Uterus (tissue), 4 donors: Measurements from ENCODE around the gene MAGEB3. TPM values are rescaled to one million over a fixed set of nuclear protein-coding genes. Genes with fewer than 3 reads are reported as not detected.
"Not testable (repeated sequence)": the region's sequence is repeated elsewhere in the genome, so short reads cannot be mapped to it uniquely, and the experiment has no call there.

Source experiments
- DNase-seq, 2 donors: peaks; one replicate each; pipeline ENCODE4 v3.0.0-alpha.2; 2019 to 2020
- H3K27ac ChIP-seq, 2 donors: fragments of 200-600 bp; sonication (generic); 1 replicate in 1 of 2; 2 replicates in 1 of 2; pipeline ENCODE4 v1.5.1; 2016 to 2018
- H3K27me3 ChIP-seq, 2 donors: fragments of 200-600 bp; sonication (generic); one replicate each; pipeline ENCODE4 v1.5.1; 2018 to 2019; ENCODE audit warnings: control low read depth in 1 of 2
- H3K36me3 ChIP-seq, 2 donors: fragments of 200-600 bp; sonication (generic); one replicate each; pipeline ENCODE4 v1.5.1; 2019; ENCODE audit warnings: control low read depth in 1 of 2
- H3K4me1 ChIP-seq, 2 donors: fragments of 200-600 bp; sonication (generic); one replicate each; pipeline ENCODE4 v1.5.1; 2018 to 2019; ENCODE audit warnings: control low read depth in 1 of 2
- H3K4me3 ChIP-seq, 2 donors: fragments of 200-600 bp; sonication (generic); 1 replicate in 1 of 2; 2 replicates in 1 of 2; pipeline ENCODE4 v1.5.1; 2018 to 2019; ENCODE audit warnings: mild to moderate bottlenecking in 1 of 2
- H3K9me3 ChIP-seq, 2 donors: fragments of 200-600 bp; sonication (generic); one replicate each; pipeline ENCODE4 v1.5.1; 2019; ENCODE audit warnings: control low read depth in 1 of 2
- POLR2A ChIP-seq, 2 donors: fragments of 450-650 bp; IDR thresholded peaks; one replicate each; pipeline ENCODE4 v1.6.1; 2016; ENCODE audit warnings: antibody characterized with exemption in 2 of 2, mild to moderate bottlenecking in 1 of 2, moderate library complexity in 1 of 2
- intact Hi-C: fragments of 100-400 bp; cut with DNase I; formaldehyde crosslinking; loops from one replicate; pipeline ENCODE4 v1.15.1; 2023; ENCODE audit warnings: low total_unique reads
- total RNA-seq, 4 donors: library from RNA; depleted of rRNA in 3 of 4; stranded (reverse); fragments of >200 nt in 3 of 4; gene quantifications; one replicate each; pipeline versions ENCODE4 v1.1.0 to v1.2.4, GENCODE V29; 2014 to 2023
- TF ChIP-seq, protein P1 (sequence below), 4 experiments: fragments of 200-600 bp in 2 of 4; fragments of 450-650 bp in 2 of 4; sonication (generic) in 2 of 4; IDR thresholded peaks; one replicate each; pipeline ENCODE4 v1.5.1; 2016 to 2019; ENCODE audit warnings: antibody characterized with exemption in 4 of 4, mild to moderate bottlenecking in 2 of 4, moderate library complexity in 1 of 4
- donor health status: DM: yes; HTN: yes; CAD: no.

MAGEB3 gene, protein sequence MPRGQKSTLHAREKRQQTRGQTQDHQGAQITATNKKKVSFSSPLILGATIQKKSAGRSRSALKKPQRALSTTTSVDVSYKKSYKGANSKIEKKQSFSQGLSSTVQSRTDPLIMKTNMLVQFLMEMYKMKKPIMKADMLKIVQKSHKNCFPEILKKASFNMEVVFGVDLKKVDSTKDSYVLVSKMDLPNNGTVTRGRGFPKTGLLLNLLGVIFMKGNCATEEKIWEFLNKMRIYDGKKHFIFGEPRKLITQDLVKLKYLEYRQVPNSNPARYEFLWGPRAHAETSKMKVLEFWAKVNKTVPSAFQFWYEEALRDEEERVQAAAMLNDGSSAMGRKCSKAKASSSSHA
- total RNA-seq, result not detected

DNA sequence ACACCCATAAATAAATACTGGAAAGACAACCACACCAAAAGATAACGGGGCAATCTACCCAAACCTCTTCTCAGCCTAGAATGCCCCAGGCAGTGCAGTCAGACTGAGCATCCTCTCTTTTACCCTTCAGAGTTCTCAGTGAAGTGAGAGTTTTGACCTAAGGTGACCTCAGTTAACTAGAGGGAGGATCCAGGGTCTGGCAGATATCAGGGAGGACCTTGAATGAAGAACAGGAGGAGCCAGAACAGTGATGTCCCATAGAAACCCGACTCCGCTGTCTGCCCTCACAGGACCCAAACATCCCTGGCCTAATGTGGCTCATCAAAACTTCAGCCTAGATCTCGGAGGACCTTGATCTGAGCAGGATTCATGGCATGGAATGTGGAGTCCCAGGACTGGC lies at the start of gene MAGEB3:
TSS of gene MAGEB3 (plus strand) at position 263 of the 400 bp plus-strand sequence. CDS start 5,268 bp downstream, outside the sequence.
- TF ChIP-seq, protein P1, sequence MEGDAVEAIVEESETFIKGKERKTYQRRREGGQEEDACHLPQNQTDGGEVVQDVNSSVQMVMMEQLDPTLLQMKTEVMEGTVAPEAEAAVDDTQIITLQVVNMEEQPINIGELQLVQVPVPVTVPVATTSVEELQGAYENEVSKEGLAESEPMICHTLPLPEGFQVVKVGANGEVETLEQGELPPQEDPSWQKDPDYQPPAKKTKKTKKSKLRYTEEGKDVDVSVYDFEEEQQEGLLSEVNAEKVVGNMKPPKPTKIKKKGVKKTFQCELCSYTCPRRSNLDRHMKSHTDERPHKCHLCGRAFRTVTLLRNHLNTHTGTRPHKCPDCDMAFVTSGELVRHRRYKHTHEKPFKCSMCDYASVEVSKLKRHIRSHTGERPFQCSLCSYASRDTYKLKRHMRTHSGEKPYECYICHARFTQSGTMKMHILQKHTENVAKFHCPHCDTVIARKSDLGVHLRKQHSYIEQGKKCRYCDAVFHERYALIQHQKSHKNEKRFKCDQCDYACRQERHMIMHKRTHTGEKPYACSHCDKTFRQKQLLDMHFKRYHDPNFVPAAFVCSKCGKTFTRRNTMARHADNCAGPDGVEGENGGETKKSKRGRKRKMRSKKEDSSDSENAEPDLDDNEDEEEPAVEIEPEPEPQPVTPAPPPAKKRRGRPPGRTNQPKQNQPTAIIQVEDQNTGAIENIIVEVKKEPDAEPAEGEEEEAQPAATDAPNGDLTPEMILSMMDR (IDR thresholded peaks at IDR 0.05), result no peak
- TF ChIP-seq POLR2A (IDR thresholded peaks at IDR 0.05), result no peak
- Histone ChIP-seq H3K27me3 (no peaks in the 10 kb centered on the region), H3K4me3 (no peak within 1 kb of the TSS), H3K9me3 (no peaks in the 10 kb centered on the region), H3K4me1 (no peaks in the 10 kb centered on the region), H3K27ac (no peak within 1 kb of the TSS), H3K36me3 (no peaks in the 10 kb centered on the region)
- DNase-seq, result no peak
- intact Hi-C loops, result no loop called here

DNA sequence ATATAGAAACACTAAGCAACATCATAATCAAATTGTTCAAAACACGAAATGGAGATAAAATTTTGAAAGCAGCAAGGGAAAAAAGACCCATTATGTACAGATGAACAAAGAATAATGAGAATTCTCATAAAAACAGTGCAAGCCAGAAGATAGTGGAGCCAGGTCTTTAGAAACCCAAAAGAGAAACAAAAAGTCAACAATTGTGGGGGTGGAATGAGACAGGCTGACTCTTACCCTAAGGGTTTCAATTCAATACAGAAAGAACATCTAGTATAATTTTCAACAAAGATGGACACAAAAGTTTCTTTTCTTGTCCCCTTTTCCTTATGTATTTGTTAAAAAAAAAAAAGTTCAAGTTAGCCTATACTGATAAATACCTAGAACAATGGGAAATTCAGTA lies 49.1 kb upstream of the MAGEB3 start:
- no peaks in the 10 kb centered on the region for H3K36me3 ChIP-seq
- DNase-seq, result no peak
- H3K4me3 ChIP-seq, result no peak overlapping the region
- TF ChIP-seq POLR2A (IDR thresholded peaks at IDR 0.05), result no peak
- TF ChIP-seq, protein P1 (IDR thresholded peaks at IDR 0.05), result no peak
- H3K27ac ChIP-seq, result no peak overlapping the region
- H3K9me3 ChIP-seq, result no peaks in the 10 kb centered on the region
- H3K4me1 ChIP-seq, result no peaks in the 10 kb centered on the region
- intact Hi-C loops, result no loop called here
- H3K27me3 ChIP-seq, result peaks cover 0 to 14% of the 10 kb centered on the region in 2 donors

DNA sequence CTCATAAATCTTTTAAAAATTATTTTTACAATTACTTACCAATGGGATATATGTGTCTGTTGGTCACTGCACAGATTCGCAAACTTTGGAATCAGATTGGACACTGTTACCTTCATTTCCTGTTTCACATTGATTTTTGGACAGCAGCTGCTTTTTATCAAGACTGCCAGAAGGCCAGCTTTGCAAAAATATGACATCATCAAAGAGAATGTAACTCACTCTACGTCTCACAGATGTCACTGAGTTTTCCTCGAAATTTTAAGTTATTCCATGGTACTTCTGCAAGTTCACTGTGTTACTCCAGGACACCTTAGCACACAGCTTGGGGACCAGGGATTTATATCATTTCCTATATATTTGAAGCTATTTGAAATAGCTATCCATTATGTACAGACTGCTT lies 46.9 kb upstream of the MAGEB3 start:
- TF ChIP-seq, protein P1 (IDR thresholded peaks at IDR 0.05), result no peak
- TF ChIP-seq POLR2A (IDR thresholded peaks at IDR 0.05), result no peak
- Histone ChIP-seq H3K9me3 (no peaks in the 10 kb centered on the region), H3K4me1 (no peaks in the 10 kb centered on the region), H3K36me3 (no peaks in the 10 kb centered on the region), H3K27me3 (peaks cover 0 to 5% of the 10 kb centered on the region in 2 donors), H3K4me3 (no peak overlapping the region), H3K27ac (no peak overlapping the region)
- DNase-seq, result no peak
- intact Hi-C loops, result no loop called here

DNA sequence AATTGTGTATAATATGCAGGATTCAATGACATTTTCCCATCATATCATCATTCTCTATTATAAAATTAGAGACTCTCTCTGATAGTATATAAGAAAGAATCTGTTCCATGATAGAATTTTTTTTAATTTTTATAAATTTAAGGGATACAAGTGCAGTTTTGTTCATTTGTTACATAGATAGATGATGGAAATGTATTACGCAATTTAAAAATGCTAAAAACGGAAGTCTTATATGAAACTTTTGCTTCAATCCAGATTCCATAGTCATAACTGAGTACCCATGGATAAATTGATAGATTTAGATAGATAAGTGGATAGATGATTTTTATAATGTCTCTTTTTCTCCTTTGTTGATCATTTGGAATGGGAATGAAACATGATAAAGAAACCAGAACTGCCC lies 40.0 kb upstream of the MAGEB3 start:
- no peak for DNase-seq
- TF ChIP-seq, protein P1 (IDR thresholded peaks at IDR 0.05), result no peak
- TF ChIP-seq POLR2A (IDR thresholded peaks at IDR 0.05), result no peak
- no peaks in the 10 kb centered on the region for H3K9me3 ChIP-seq
- intact Hi-C loops, result no loop called here
- H3K36me3 ChIP-seq, result no peaks in the 10 kb centered on the region
- no peak overlapping the region for H3K27ac ChIP-seq
- H3K27me3 ChIP-seq, result no peaks in the 10 kb centered on the region
- H3K4me3 ChIP-seq, result no peak overlapping the region
- no peaks in the 10 kb centered on the region for H3K4me1 ChIP-seq

DNA sequence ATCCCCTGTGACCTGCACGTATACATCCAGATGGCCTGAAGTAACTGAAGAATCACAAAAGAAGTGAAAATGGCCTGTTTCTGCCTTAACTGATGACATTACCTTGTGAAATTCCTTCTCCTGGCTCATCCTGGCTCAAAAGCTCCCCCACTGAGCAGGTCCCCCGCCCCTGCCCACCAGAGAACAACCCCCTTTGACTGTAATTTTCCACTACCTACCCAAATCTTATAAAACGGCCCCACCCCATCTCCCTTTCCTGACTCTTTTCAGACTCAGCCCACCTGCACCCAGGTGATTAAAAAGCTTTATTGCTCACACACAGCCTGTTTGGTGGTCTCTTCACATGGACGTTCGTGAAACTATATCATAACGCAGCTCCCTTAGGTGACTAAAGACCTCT lies 36.5 kb upstream of the MAGEB3 start:
- DNase-seq, H3K9me3 ChIP-seq, H3K27me3 ChIP-seq, H3K27ac ChIP-seq, H3K4me3 ChIP-seq, intact Hi-C loops, H3K36me3 ChIP-seq, H3K4me1 ChIP-seq: not testable (repeated sequence)
